ENCODE measurements around the gene KCNJ5. TPM values are rescaled to one million over a fixed set of nuclear protein-coding genes. Genes with fewer than 3 reads are reported as not detected.

KCNJ5 gene
- polyA plus RNA-seq, 1 donor (not counting 4 experiments of a cell fraction or from before 2014, with no cell fraction given): 0.59 TPM

- TF ChIP-seq EZH2 (IDR thresholded peaks at IDR 0.05; ENCODE audit: low read length): no peak
- TF ChIP-seq CTCF (optimal IDR thresholded peaks at IDR 0.05 in 1 of 3, IDR thresholded peaks at IDR 0.05 in 1 of 3, conservative IDR thresholded peaks at IDR 0.05 in 1 of 3; ENCODE audit: extremely low read depth in 1 of 3, insufficient read depth in 2 of 3, low read length in 3 of 3): no peak
- Histone ChIP-seq H3K36me3 (ENCODE audit: control insufficient read depth in 2 of 2, extremely low read depth in 1 of 2, insufficient read depth in 2 of 2, low read length in 2 of 2) (no peaks in the 10 kb centered on the region), H3K4me3 (ENCODE audit: control insufficient read depth in 2 of 3, extremely low read depth in 1 of 3, insufficient read depth in 2 of 3, low read depth in 1 of 3, low read length in 3 of 3) (no peak overlapping the region), H3K27ac (ENCODE audit: control insufficient read depth, insufficient read depth, low read length) (no peak overlapping the region), H4K20me1 (ENCODE audit: control insufficient read depth, extremely low read depth, insufficient read depth, low read length) (no peaks in the 10 kb centered on the region), H3K27me3 (ENCODE audit: control insufficient read depth, extremely low read depth, insufficient read depth, low read length) (no peaks in the 10 kb centered on the region), H3K4me2 (ENCODE audit: control insufficient read depth, extremely low read depth, insufficient read depth, low read depth, low read length) (no peak overlapping the region), H3K4me1 (ENCODE audit: control insufficient read depth, extremely low read depth, insufficient read depth, low read length) (peaks cover 44% of the 10 kb centered on the region), H2AFZ (ENCODE audit: control insufficient read depth, low read length) (no peak overlapping the region), H3K79me2 (ENCODE audit: control insufficient read depth, insufficient read depth, low read length) (no peaks in the 10 kb centered on the region), H3K9me1 (ENCODE audit: control insufficient read depth, extremely low read depth, insufficient read depth, low read length) (no peaks in the 10 kb centered on the region), H3K9ac (ENCODE audit: control insufficient read depth, extremely low read depth, insufficient read depth, low read length) (no peak overlapping the region), H3K9me3 (ENCODE audit: control insufficient read depth, low read depth, low read length) (no peaks in the 10 kb centered on the region)
- dilution Hi-C loops (cut with MboI; ENCODE audit: extremely low pct_ligation_motif_present, low sequenced_read_pairs): no loop called here
- DNase-seq (ENCODE audit: low read depth, low spot score): no peak
- FAIRE-seq: no peak
Measured at GRCh38 chr11:128911239-128911638, 20.1 kb downstream of the KCNJ5 start.

- Histone ChIP-seq H3K9me1 (ENCODE audit: control insufficient read depth, extremely low read depth, insufficient read depth, low read length) (no peaks in the 10 kb centered on the region), H3K27me3 (ENCODE audit: control insufficient read depth, extremely low read depth, insufficient read depth, low read length) (no peaks in the 10 kb centered on the region), H4K20me1 (ENCODE audit: control insufficient read depth, extremely low read depth, insufficient read depth, low read length) (no peaks in the 10 kb centered on the region), H3K4me3 (ENCODE audit: control insufficient read depth in 2 of 3, extremely low read depth in 1 of 3, insufficient read depth in 2 of 3, low read depth in 1 of 3, low read length in 3 of 3) (no peak overlapping the region), H3K79me2 (ENCODE audit: control insufficient read depth, insufficient read depth, low read length) (no peaks in the 10 kb centered on the region), H3K27ac (ENCODE audit: control insufficient read depth, insufficient read depth, low read length) (no peak overlapping the region), H3K9me3 (ENCODE audit: control insufficient read depth, low read depth, low read length) (no peaks in the 10 kb centered on the region), H3K4me2 (ENCODE audit: control insufficient read depth, extremely low read depth, insufficient read depth, low read depth, low read length) (no peak overlapping the region), H3K36me3 (ENCODE audit: control insufficient read depth in 2 of 2, extremely low read depth in 1 of 2, insufficient read depth in 2 of 2, low read length in 2 of 2) (no peaks in the 10 kb centered on the region), H3K9ac (ENCODE audit: control insufficient read depth, extremely low read depth, insufficient read depth, low read length) (no peak overlapping the region), H2AFZ (ENCODE audit: control insufficient read depth, low read length) (no peak overlapping the region), H3K4me1 (ENCODE audit: control insufficient read depth, extremely low read depth, insufficient read depth, low read length) (peaks cover 43% of the 10 kb centered on the region)
- dilution Hi-C loops (cut with MboI; ENCODE audit: extremely low pct_ligation_motif_present, low sequenced_read_pairs): no loop called here
- DNase-seq (ENCODE audit: low read depth, low spot score) (no peak), FAIRE-seq (no peak)
- TF ChIP-seq EZH2 (IDR thresholded peaks at IDR 0.05; ENCODE audit: low read length): no peak
- no peak for TF ChIP-seq CTCF (optimal IDR thresholded peaks at IDR 0.05 in 1 of 3, IDR thresholded peaks at IDR 0.05 in 1 of 3, conservative IDR thresholded peaks at IDR 0.05 in 1 of 3; ENCODE audit: extremely low read depth in 1 of 3, insufficient read depth in 2 of 3, low read length in 3 of 3)
Measured at GRCh38 chr11:128911701-128912100, 20.5 kb downstream of the KCNJ5 start.
